ENCODE measurements around the gene ZNF653.

- TF ChIP-seq CTCF (IDR thresholded peaks at IDR 0.05): no peak
- no peak for TF ChIP-seq ZFX (IDR thresholded peaks at IDR 0.05; ENCODE audit: borderline replicate concordance)
These were observed 67.7 kb downstream of the ZNF653 start for GRCh38 chr19:11437955-11438354.
